ENCODE data around the gene CYTH2.

The CYTH2 gene

GRCh38 chr19:48455908-48456562 is 13.1 kb upstream of the CYTH2 start:
- no peaks in the 10 kb centered on the region for H3K4me1 ChIP-seq (ENCODE audit: low read length)
- H3K4me3 ChIP-seq (ENCODE audit: low read length): no peak overlapping the region
- H2AFZ ChIP-seq (ENCODE audit: low read depth, low read length): no peak overlapping the region
- TF ChIP-seq EZH2phosphoT487 (IDR thresholded peaks at IDR 0.05; ENCODE audit: low read depth): no peak
- TF ChIP-seq CTCF (IDR thresholded peaks at IDR 0.05; ENCODE audit: low read depth, low read length): no peak
- no peaks in the 10 kb centered on the region for H3K27me3 ChIP-seq (ENCODE audit: low read depth, low read length)
- no peak overlapping the region for H3K4me2 ChIP-seq (ENCODE audit: low read length)
- H4K20me1 ChIP-seq (ENCODE audit: insufficient read depth, low read length): 0 out of 2 replicates have a peak, but pooled peaks cover 3% of the 10 kb centered on the region
- H3K9ac ChIP-seq (ENCODE audit: low read length): no peak overlapping the region
- H3K36me3 ChIP-seq (replicated peaks; ENCODE audit: low read depth, low read length): peaks cover 59% of the 10 kb centered on the region
- H3K9me3 ChIP-seq (ENCODE audit: insufficient read depth, low read length): no peaks in the 10 kb centered on the region
- no peak overlapping the region for H3K27ac ChIP-seq (ENCODE audit: low read length)
- peaks cover 55% of the 10 kb centered on the region for H3K79me2 ChIP-seq (ENCODE audit: low read length)

GRCh38 chr19:48456864-48457263 is 12.3 kb upstream of the CYTH2 start:
- H2AFZ ChIP-seq (ENCODE audit: low read depth, low read length): no peak overlapping the region
- H3K9me3 ChIP-seq (ENCODE audit: insufficient read depth, low read length): no peaks in the 10 kb centered on the region
- H3K4me2 ChIP-seq (ENCODE audit: low read length): no peak overlapping the region
- peaks cover 54% of the 10 kb centered on the region for H3K36me3 ChIP-seq (replicated peaks; ENCODE audit: low read depth, low read length)
- no peak overlapping the region for H3K27ac ChIP-seq (ENCODE audit: low read length)
- H3K4me1 ChIP-seq (ENCODE audit: low read length): no peaks in the 10 kb centered on the region
- H4K20me1 ChIP-seq (ENCODE audit: insufficient read depth, low read length): 0 out of 2 replicates have a peak, but pooled peaks cover 3% of the 10 kb centered on the region
- no peak overlapping the region for H3K9ac ChIP-seq (ENCODE audit: low read length)
- H3K4me3 ChIP-seq (ENCODE audit: low read length): no peak overlapping the region
- TF ChIP-seq CTCF (IDR thresholded peaks at IDR 0.05; ENCODE audit: low read depth, low read length) (no peak), EZH2phosphoT487 (IDR thresholded peaks at IDR 0.05; ENCODE audit: low read depth) (no peak)
- peaks cover 48% of the 10 kb centered on the region for H3K79me2 ChIP-seq (ENCODE audit: low read length)
- H3K27me3 ChIP-seq (ENCODE audit: low read depth, low read length): no peaks in the 10 kb centered on the region

GRCh38 chr19:48458016-48458415 is 11.2 kb upstream of the CYTH2 start:
- TF ChIP-seq EZH2phosphoT487 (IDR thresholded peaks at IDR 0.05; ENCODE audit: low read depth): no peak
- TF ChIP-seq CTCF (IDR thresholded peaks at IDR 0.05; ENCODE audit: low read depth, low read length): no peak
- peaks cover 39% of the 10 kb centered on the region for H3K79me2 ChIP-seq (ENCODE audit: low read length)
- H2AFZ ChIP-seq (ENCODE audit: low read depth, low read length): no peak overlapping the region
- H3K9ac ChIP-seq (ENCODE audit: low read length): no peak overlapping the region
- no peak overlapping the region for H3K27ac ChIP-seq (ENCODE audit: low read length)
- H3K27me3 ChIP-seq (ENCODE audit: low read depth, low read length): no peaks in the 10 kb centered on the region
- no peaks in the 10 kb centered on the region for H3K4me1 ChIP-seq (ENCODE audit: low read length)
- H3K36me3 ChIP-seq (replicated peaks; ENCODE audit: low read depth, low read length): peaks cover 55% of the 10 kb centered on the region
- H3K4me2 ChIP-seq (ENCODE audit: low read length): no peak overlapping the region
- H3K9me3 ChIP-seq (ENCODE audit: insufficient read depth, low read length): no peaks in the 10 kb centered on the region
- 0 out of 2 replicates have a peak, but pooled peaks cover 3% of the 10 kb centered on the region for H4K20me1 ChIP-seq (ENCODE audit: insufficient read depth, low read length)
- H3K4me3 ChIP-seq (ENCODE audit: low read length): no peak overlapping the region

GRCh38 chr19:48461651-48461981 is 7.6 kb upstream of the CYTH2 start:
- Histone ChIP-seq H2AFZ (ENCODE audit: low read depth, low read length) (no peak overlapping the region), H3K4me3 (ENCODE audit: low read length) (no peak overlapping the region), H3K36me3 (replicated peaks; ENCODE audit: low read depth, low read length) (peaks cover 28% of the 10 kb centered on the region), H3K4me1 (ENCODE audit: low read length) (no peaks in the 10 kb centered on the region), H3K79me2 (ENCODE audit: low read length) (peaks cover 14% of the 10 kb centered on the region), H3K9me3 (ENCODE audit: insufficient read depth, low read length) (no peaks in the 10 kb centered on the region), H3K9ac (ENCODE audit: low read length) (no peak overlapping the region), H4K20me1 (ENCODE audit: insufficient read depth, low read length) (no peaks in the 10 kb centered on the region), H3K27ac (ENCODE audit: low read length) (no peak overlapping the region), H3K4me2 (ENCODE audit: low read length) (no peak overlapping the region), H3K27me3 (ENCODE audit: low read depth, low read length) (no peaks in the 10 kb centered on the region)
- TF ChIP-seq EZH2phosphoT487 (IDR thresholded peaks at IDR 0.05; ENCODE audit: low read depth): no peak
- no peak for TF ChIP-seq CTCF (IDR thresholded peaks at IDR 0.05; ENCODE audit: low read depth, low read length)
